Measurements from ENCODE around the gene APOL1.

GRCh38 chr22:36315325-36315724, 62.4 kb downstream of the APOL1 start:
- TF ChIP-seq CTCF (IDR thresholded peaks at IDR 0.05) (no peak), EZH2 (IDR thresholded peaks at IDR 0.05) (no peak), EZH2phosphoT487 (IDR thresholded peaks at IDR 0.05) (no peak)

Data from neural progenitor cell (in vitro differentiated cells).